H9 (cell line): Measurements from ENCODE around the gene KIF21B. TPM values are rescaled to one million over a fixed set of nuclear protein-coding genes. Genes with fewer than 3 reads are reported as not detected.

Experiments
- DNase-seq: peaks from one replicate; pipeline ENCODE4 v3.0.0-alpha.2; 2017
- H2AFZ ChIP-seq: one replicate; pipeline ENCODE4 v1.6.1; 2013; ENCODE audit warnings: mild to moderate bottlenecking, low read length, control low read depth, moderate library complexity
- H2AK5ac ChIP-seq: 2 replicates; pipeline ENCODE4 v1.6.1; 2013; ENCODE audit warnings: low read length, control low read depth, mixed read lengths; ENCODE audit not compliant: insufficient read length
- H2BK120ac ChIP-seq: one replicate; pipeline ENCODE4 v1.6.1; 2013; ENCODE audit warnings: low read depth, mild to moderate bottlenecking, low read length, control low read depth, inconsistent platforms; ENCODE audit not compliant: poor library complexity, severe bottlenecking
- H2BK12ac ChIP-seq: 2 replicates; pipeline ENCODE4 v1.6.1; 2013; ENCODE audit warnings: low read length, control low read depth, mixed read lengths, low read depth; ENCODE audit not compliant: insufficient read length
- H2BK15ac ChIP-seq: 2 replicates; pipeline ENCODE4 v1.6.1; 2013; ENCODE audit warnings: low read depth, low read length, control low read depth
- H2BK20ac ChIP-seq: one replicate; pipeline ENCODE4 v1.6.1; 2013; ENCODE audit warnings: low read depth, mild to moderate bottlenecking, low read length, control low read depth, inconsistent platforms; ENCODE audit not compliant: poor library complexity, severe bottlenecking
- H2BK5ac ChIP-seq: 2 replicates; pipeline ENCODE4 v1.6.1; 2013; ENCODE audit warnings: low read length, control low read depth, mixed read lengths; ENCODE audit not compliant: insufficient read length
- H3K14ac ChIP-seq: 2 replicates; pipeline ENCODE4 v1.6.1; 2013; ENCODE audit warnings: low read length, control low read depth; ENCODE audit not compliant: insufficient read depth
- H3K18ac ChIP-seq: 2 replicates; pipeline ENCODE4 v1.6.1; 2013; ENCODE audit warnings: low read depth, mild to moderate bottlenecking, mixed read lengths, low read length, control low read depth; ENCODE audit not compliant: insufficient read length
- H3K23ac ChIP-seq: 2 replicates; pipeline ENCODE4 v1.6.1; 2013; ENCODE audit warnings: low read length, control low read depth, mixed read lengths, low read depth; ENCODE audit not compliant: insufficient read length
- H3K23me2 ChIP-seq: 2 replicates; pipeline ENCODE4 v1.6.1; 2013; ENCODE audit warnings: low read depth, mild to moderate bottlenecking, mixed read lengths, low read length, control low read depth; ENCODE audit not compliant: insufficient read length, poor library complexity, severe bottlenecking
- H3K27ac ChIP-seq: 2 replicates; pipeline ENCODE4 v1.5.1; 2013; ENCODE audit warnings: low read length, control low read depth, mixed read lengths, low read depth; ENCODE audit not compliant: insufficient read length
- H3K27me3 ChIP-seq: 2 replicates; pipeline ENCODE4 v1.6.1; 2013; ENCODE audit warnings: low read length, control low read depth, inconsistent platforms; ENCODE audit not compliant: insufficient read depth
- H3K4ac ChIP-seq: 2 replicates; pipeline ENCODE4 v1.6.1; 2013; ENCODE audit warnings: low read depth, mild to moderate bottlenecking, control low read depth, inconsistent platforms, low read length, moderate library complexity
- H3K4me1 ChIP-seq: 2 replicates; pipeline ENCODE4 v1.6.1; 2013; ENCODE audit warnings: low read length, control low read depth, inconsistent platforms; ENCODE audit not compliant: insufficient read depth
- H3K4me2 ChIP-seq: 2 replicates; pipeline ENCODE4 v1.6.1; 2013; ENCODE audit warnings: low read length, control low read depth, mixed read lengths; ENCODE audit not compliant: insufficient read length, insufficient read depth
- H3K56ac ChIP-seq: 2 replicates; pipeline ENCODE4 v1.6.1; 2013; ENCODE audit warnings: low read depth, mild to moderate bottlenecking, mixed read lengths, low read length, control low read depth; ENCODE audit not compliant: insufficient read length
- H3K79me1 ChIP-seq: 2 replicates; pipeline ENCODE4 v1.6.1; 2013; ENCODE audit warnings: low read depth, mild to moderate bottlenecking, moderate library complexity, low read length, control low read depth, inconsistent platforms; ENCODE audit not compliant: insufficient read depth, poor library complexity, severe bottlenecking
- H3K79me2 ChIP-seq: 2 replicates; pipeline ENCODE4 v1.6.1; 2013; ENCODE audit warnings: low read length, control low read depth, inconsistent platforms; ENCODE audit not compliant: insufficient read depth
- H3K9ac ChIP-seq: 2 replicates; pipeline ENCODE4 v1.6.1; 2013; ENCODE audit warnings: low read length, control low read depth, mixed read lengths; ENCODE audit not compliant: insufficient read length; ENCODE audit errors: extremely low read depth
- H3K9me3 ChIP-seq: one replicate; pipeline ENCODE4 v1.6.1; 2013; ENCODE audit warnings: low read depth, low read length, inconsistent platforms; ENCODE audit not compliant: control insufficient read depth
- H3T11ph ChIP-seq: one replicate; pipeline ENCODE4 v1.6.1; 2013; ENCODE audit warnings: mild to moderate bottlenecking, low read length, control low read depth, inconsistent platforms
- H4K20me1 ChIP-seq: one replicate; pipeline ENCODE4 v1.6.1; 2013; ENCODE audit not compliant: control insufficient read depth, insufficient read length, insufficient read depth
- H4K5ac ChIP-seq: 2 replicates; pipeline ENCODE4 v1.6.1; 2013; ENCODE audit warnings: low read depth, mild to moderate bottlenecking, mixed read lengths, low read length, control low read depth; ENCODE audit not compliant: insufficient read length
- H4K8ac ChIP-seq: replicated peaks from 2 replicates; pipeline ENCODE4 v1.6.1; 2013; ENCODE audit warnings: low read length, control low read depth, mixed read lengths, low read depth; ENCODE audit not compliant: insufficient read length
- H4K91ac ChIP-seq: 2 replicates; pipeline ENCODE4 v1.6.1; 2013; ENCODE audit warnings: low read depth, mild to moderate bottlenecking, moderate library complexity, mixed read lengths, low read length, control low read depth; ENCODE audit not compliant: insufficient read length
- H3K27ac Mint-ChIP-seq, 3 experiments: 2 replicates in 2 of 3; 3 replicates in 1 of 3; pipeline ENCODE4 v1.8.0; 2020 to 2021; ENCODE audit warnings: mixed read lengths in 3 of 3, mild to moderate bottlenecking in 1 of 3, moderate library complexity in 1 of 3
- H3K27me3 Mint-ChIP-seq: 2 replicates; pipeline ENCODE4 v1.8.0; 2021; ENCODE audit warnings: low read depth, mild to moderate bottlenecking, moderate library complexity, mixed read lengths
- H3K36me3 Mint-ChIP-seq, 3 experiments: 2 replicates in 2 of 3; 3 replicates in 1 of 3; pipeline ENCODE4 v1.8.0; 2020 to 2021; ENCODE audit warnings: low read depth in 3 of 3, mixed read lengths in 3 of 3; ENCODE audit not compliant: insufficient read depth in 1 of 3
- H3K4me1 Mint-ChIP-seq, 2 experiments: 2 replicates each; pipeline ENCODE4 v1.8.0; 2020; ENCODE audit warnings: mixed read lengths in 2 of 2
- H3K4me3 Mint-ChIP-seq, 2 experiments: 2 replicates in 1 of 2; 3 replicates in 1 of 2; pipeline ENCODE4 v1.8.0; 2020 to 2021; ENCODE audit warnings: mild to moderate bottlenecking in 2 of 2, mixed read lengths in 2 of 2, moderate library complexity in 1 of 2
- H3K9me3 Mint-ChIP-seq, 2 experiments: 2 replicates in 1 of 2; 3 replicates in 1 of 2; pipeline ENCODE4 v1.8.0; 2020; ENCODE audit warnings: mild to moderate bottlenecking in 2 of 2, mixed read lengths in 2 of 2, moderate library complexity in 1 of 2
- WGBS: extraction: QIAGEN DNeasy Blood & Tissue Kit; methylation state at CpG from one replicate; pipeline ENCODE4 v1.1.7; 2013; ENCODE audit warnings: missing lambda C conversion rate, low lambda C conversion rate, mixed read lengths; ENCODE audit not compliant: insufficient read length; ENCODE audit errors: extremely low coverage; 5-methylcytosine and 5-hydroxymethylcytosine counted together
- total RNA-seq: library from RNA; stranded (reverse); gene quantifications from 2 replicates; pipeline ENCODE4 v1.2.1, GENCODE V29; 2021
- TF ChIP-seq, protein P1 (sequence below): fragments of 200-600 bp; sonication (generic); conservative IDR thresholded peaks from 3 replicates; pipeline ENCODE4 v1.8.0; 2021; ENCODE audit warnings: antibody characterized with exemption, mild to moderate bottlenecking

The KIF21B gene
- total RNA-seq, 1 experiment from 2014 or later, result 7.5 TPM

GRCh38 chr1:201054091-201054543 is 30.6 kb upstream of the KIF21B start:
- H2AFZ ChIP-seq, result no peak overlapping the region
- no peak overlapping the region for H3K27ac ChIP-seq
- no peaks in the 10 kb centered on the region for H3K79me1 ChIP-seq
- H3K27me3 Mint-ChIP-seq, result peaks cover 12% of the 10 kb centered on the region
- H3K36me3 Mint-ChIP-seq, result no peaks in the 10 kb centered on the region
- no peak overlapping the region; a peak in 1 of 7 replicates for H3K27ac Mint-ChIP-seq
- no peaks in the 10 kb centered on the region for H3K79me2 ChIP-seq
- no peak overlapping the region for H2BK20ac ChIP-seq
- DNase-seq, result no peak
- H3K4me3 Mint-ChIP-seq, result no peak overlapping the region
- no peak overlapping the region for H2BK15ac ChIP-seq
- H4K91ac ChIP-seq, result no peak overlapping the region
- no peaks in the 10 kb centered on the region for H3K9me3 ChIP-seq
- no peak overlapping the region for H2BK5ac ChIP-seq
- H3T11ph ChIP-seq, result no peak overlapping the region
- no peaks in the 10 kb centered on the region for H3K9me3 Mint-ChIP-seq
- H3K23ac ChIP-seq, result no peak overlapping the region
- peaks cover 2% of the 10 kb centered on the region; the same call in 1 of the 2 replicates for H3K4me1 ChIP-seq
- no peak overlapping the region for H3K18ac ChIP-seq
- H2BK120ac ChIP-seq, result no peak overlapping the region
- no peak overlapping the region for H4K8ac ChIP-seq
- H4K5ac ChIP-seq, result no peak overlapping the region
- H2BK12ac ChIP-seq, result no peak overlapping the region
- H3K23me2 ChIP-seq, result no peaks in the 10 kb centered on the region
- no peaks in the 10 kb centered on the region for H3K27me3 ChIP-seq
- no peak overlapping the region for H3K4ac ChIP-seq
- TF ChIP-seq, protein P1, sequence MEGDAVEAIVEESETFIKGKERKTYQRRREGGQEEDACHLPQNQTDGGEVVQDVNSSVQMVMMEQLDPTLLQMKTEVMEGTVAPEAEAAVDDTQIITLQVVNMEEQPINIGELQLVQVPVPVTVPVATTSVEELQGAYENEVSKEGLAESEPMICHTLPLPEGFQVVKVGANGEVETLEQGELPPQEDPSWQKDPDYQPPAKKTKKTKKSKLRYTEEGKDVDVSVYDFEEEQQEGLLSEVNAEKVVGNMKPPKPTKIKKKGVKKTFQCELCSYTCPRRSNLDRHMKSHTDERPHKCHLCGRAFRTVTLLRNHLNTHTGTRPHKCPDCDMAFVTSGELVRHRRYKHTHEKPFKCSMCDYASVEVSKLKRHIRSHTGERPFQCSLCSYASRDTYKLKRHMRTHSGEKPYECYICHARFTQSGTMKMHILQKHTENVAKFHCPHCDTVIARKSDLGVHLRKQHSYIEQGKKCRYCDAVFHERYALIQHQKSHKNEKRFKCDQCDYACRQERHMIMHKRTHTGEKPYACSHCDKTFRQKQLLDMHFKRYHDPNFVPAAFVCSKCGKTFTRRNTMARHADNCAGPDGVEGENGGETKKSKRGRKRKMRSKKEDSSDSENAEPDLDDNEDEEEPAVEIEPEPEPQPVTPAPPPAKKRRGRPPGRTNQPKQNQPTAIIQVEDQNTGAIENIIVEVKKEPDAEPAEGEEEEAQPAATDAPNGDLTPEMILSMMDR, result no peak
- H3K9ac ChIP-seq, result no peak overlapping the region
- H2AK5ac ChIP-seq, result no peak overlapping the region
- H3K4me1 Mint-ChIP-seq, result peaks cover 13 to 28% of the 10 kb centered on the region in 2 experiments
- no peak overlapping the region for H3K4me2 ChIP-seq
- no CpG with 5 or more reads among the region's 10 CpGs for WGBS
- H3K14ac ChIP-seq, result no peak overlapping the region
- H3K56ac ChIP-seq, result no peak overlapping the region
- no peaks in the 10 kb centered on the region for H4K20me1 ChIP-seq
